ENCODE measurements around the gene KAZN. TPM values are rescaled to one million over a fixed set of nuclear protein-coding genes. Genes with fewer than 3 reads are reported as not detected.

The KAZN gene
- total and polyA plus RNA-seq, 10 donors: 20.0 to 245 (median 144) TPM

DNA sequence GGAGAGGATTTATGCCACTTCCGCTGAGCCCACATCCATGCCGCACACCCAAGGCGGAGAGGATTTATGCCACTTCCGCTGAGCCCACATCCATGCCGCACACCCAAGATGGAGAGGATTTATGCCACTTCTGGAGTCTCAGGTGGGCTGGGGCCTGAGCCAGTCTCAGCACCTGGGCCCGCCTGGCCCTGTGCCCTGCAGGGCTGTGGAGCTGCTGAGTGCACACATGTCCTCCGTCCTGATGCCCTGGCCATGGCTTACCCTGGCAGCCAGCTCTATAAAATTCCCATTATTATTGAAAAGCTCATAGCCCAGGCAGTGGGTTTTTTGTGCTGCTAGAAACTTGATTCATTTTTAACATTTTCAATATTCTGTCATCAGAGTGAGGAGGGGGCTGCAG lies 465.3 kb downstream of the KAZN start:
- H3K4me3 ChIP-seq: no peak overlapping the region
- no peak for DNase-seq
- H3K4me1 ChIP-seq: peaks cover 0 to 29% (median 4%) of the 10 kb centered on the region in 6 donors
- peak overlapping the region in 3 of 8 donors; percentile 10 to 33 (median 24) for H3K27ac ChIP-seq
- no peaks in the 10 kb centered on the region for H3K27me3 ChIP-seq (replicated peaks in 1 of 7)
- TF ChIP-seq POLR2AphosphoS5 (IDR thresholded peaks at IDR 0.05) (peak in 1 of 3 donors; percentile 28), POLR2A (IDR thresholded peaks at IDR 0.05) (no peak)
- peaks cover 0 to 97% (median 33%) of the 10 kb centered on the region in 6 donors for H3K36me3 ChIP-seq
- H3K9me3 ChIP-seq: peaks cover 0 to 11% (median 7%) of the 10 kb centered on the region in 8 donors
- intact Hi-C loops (cut with DNase I; ENCODE audit: low total_unique reads): no loop called here
- 87 to 98% (median 91%) methylated on average over 5 to 7 of the region's 7 CpGs for WGBS, 5 donors

DNA sequence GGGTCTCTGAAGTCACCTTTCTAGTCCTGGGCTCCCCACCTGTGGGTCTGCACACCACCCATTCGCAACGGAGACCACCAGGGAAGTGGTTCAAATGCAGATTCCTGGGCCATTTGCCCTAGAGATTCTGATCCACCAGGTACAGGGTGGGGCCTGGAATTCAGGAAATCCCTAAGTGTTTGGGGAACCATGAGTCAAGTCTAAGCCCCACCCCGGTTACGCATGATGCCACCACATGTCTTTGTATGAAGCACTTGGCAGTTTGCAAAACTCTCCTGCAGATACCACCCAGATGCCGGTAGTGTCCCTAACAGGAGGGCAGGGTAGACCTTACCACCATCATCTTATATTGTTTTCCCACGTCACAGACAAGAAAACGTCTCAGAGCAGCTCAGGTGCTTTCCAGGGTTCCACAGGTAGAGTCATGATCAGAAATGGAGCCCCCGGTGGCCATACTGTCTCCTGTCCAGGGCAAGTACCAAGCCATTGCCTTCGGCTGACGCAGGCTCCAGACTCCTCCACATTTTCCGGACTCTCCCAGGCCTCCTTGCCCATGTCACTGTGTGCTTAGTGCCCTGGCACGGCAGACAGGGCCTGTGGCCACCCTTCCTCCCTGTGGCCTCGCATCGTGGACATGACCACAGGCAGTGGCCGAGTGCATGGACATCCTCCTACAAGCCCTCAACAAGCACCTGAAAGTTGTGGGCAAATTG lies 465.9 kb downstream of the KAZN start:
- TF ChIP-seq POLR2AphosphoS5 (IDR thresholded peaks at IDR 0.05) (peak in 2 of 3 donors; percentile 40 to 58), POLR2A (IDR thresholded peaks at IDR 0.05) (no peak)
- TF ChIP-seq, protein P1, sequence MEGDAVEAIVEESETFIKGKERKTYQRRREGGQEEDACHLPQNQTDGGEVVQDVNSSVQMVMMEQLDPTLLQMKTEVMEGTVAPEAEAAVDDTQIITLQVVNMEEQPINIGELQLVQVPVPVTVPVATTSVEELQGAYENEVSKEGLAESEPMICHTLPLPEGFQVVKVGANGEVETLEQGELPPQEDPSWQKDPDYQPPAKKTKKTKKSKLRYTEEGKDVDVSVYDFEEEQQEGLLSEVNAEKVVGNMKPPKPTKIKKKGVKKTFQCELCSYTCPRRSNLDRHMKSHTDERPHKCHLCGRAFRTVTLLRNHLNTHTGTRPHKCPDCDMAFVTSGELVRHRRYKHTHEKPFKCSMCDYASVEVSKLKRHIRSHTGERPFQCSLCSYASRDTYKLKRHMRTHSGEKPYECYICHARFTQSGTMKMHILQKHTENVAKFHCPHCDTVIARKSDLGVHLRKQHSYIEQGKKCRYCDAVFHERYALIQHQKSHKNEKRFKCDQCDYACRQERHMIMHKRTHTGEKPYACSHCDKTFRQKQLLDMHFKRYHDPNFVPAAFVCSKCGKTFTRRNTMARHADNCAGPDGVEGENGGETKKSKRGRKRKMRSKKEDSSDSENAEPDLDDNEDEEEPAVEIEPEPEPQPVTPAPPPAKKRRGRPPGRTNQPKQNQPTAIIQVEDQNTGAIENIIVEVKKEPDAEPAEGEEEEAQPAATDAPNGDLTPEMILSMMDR (IDR thresholded peaks at IDR 0.05 in 8 of 11, conservative IDR thresholded peaks at IDR 0.05 in 3 of 11): no peak
- WGBS, 5 donors: 75 to 86% (median 81%) methylated on average over 15 of the region's 15 CpGs
- Histone ChIP-seq H3K36me3 (peaks cover 0 to 96% (median 33%) of the 10 kb centered on the region in 6 donors), H3K27ac (peak overlapping the region in 2 of 8 donors; percentile 10 to 33), H3K9me3 (peaks cover 0 to 11% (median 7%) of the 10 kb centered on the region in 8 donors), H3K4me3 (no peak overlapping the region), H3K27me3 (replicated peaks in 1 of 7) (no peaks in the 10 kb centered on the region), H3K4me1 (peaks cover 0 to 29% (median 4%) of the 10 kb centered on the region in 6 donors)
- no peak for DNase-seq
- intact Hi-C loops (cut with DNase I; ENCODE audit: low total_unique reads): no loop called here

DNA sequence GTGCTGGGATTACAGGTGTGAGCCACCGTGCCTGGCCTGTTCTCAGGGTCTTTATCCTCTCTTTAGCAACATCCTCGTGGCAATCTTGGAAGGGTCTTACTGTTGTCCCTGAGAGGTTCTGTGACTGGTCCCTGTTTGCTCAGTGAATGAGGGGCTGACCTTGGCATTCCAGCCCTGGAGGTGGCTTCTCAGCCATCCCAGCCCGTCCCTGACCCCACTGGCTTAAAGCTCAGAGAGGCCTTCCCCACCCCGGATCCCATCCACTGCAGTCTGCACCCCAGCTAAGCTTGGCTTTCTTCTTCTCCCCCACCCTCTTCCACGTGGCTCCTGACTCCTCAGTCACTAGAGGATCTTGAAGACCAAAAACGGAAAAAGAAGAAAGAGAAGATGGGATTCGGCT lies 466.8 kb downstream of the KAZN start:
- TF ChIP-seq POLR2AphosphoS5 (IDR thresholded peaks at IDR 0.05) (no peak), POLR2A (IDR thresholded peaks at IDR 0.05) (no peak)
- TF ChIP-seq, protein P1 (IDR thresholded peaks at IDR 0.05 in 8 of 11, conservative IDR thresholded peaks at IDR 0.05 in 3 of 11): no peak
- DNase-seq: no peak
- Histone ChIP-seq H3K27me3 (replicated peaks in 1 of 7) (no peaks in the 10 kb centered on the region), H3K36me3 (peaks cover 0 to 91% (median 31%) of the 10 kb centered on the region in 6 donors), H3K27ac (peak overlapping the region in 4 of 8 donors; percentile 3 to 51 (median 31)), H3K4me3 (no peak overlapping the region), H3K4me1 (peaks cover 0 to 29% (median 4%) of the 10 kb centered on the region in 6 donors), H3K9me3 (peaks cover 0 to 11% (median 7%) of the 10 kb centered on the region in 8 donors)
- WGBS, 5 donors: 69 to 84% (median 77%) methylated on average over 7 of the region's 7 CpGs
- intact Hi-C loops (cut with DNase I; ENCODE audit: low total_unique reads): no loop called here

DNA sequence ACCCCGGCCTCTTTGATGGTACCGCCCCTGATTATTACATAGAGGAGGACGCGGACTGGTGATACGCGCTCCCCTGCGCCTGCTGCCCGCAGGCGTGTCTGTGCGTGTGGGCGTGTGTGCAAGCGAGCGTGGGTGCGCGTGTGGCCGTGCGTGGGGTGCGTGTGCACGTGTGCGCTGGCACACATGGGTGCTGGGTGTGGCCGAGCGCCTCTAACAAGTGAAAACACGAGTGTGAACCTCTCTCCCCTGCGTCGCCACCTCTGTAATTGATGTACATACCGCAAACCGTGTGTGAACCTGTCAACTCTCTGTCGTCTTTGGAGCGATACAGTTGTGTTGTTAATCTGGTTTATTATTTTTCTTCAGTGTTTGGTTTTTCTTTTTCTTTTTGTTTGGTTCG lies 467.3 kb downstream of the KAZN start:
- H3K36me3 ChIP-seq: peaks cover 0 to 91% (median 30%) of the 10 kb centered on the region in 6 donors
- H3K27ac ChIP-seq: peak overlapping the region in 4 of 8 donors; percentile 3 to 51 (median 31)
- WGBS, 5 donors: 86 to 92% (median 89%) methylated on average over 30 of the region's 30 CpGs
- no peak for DNase-seq
- intact Hi-C loops (cut with DNase I; ENCODE audit: low total_unique reads): no loop called here
- TF ChIP-seq, protein P1 (IDR thresholded peaks at IDR 0.05 in 8 of 11, conservative IDR thresholded peaks at IDR 0.05 in 3 of 11): no peak
- TF ChIP-seq POLR2A (IDR thresholded peaks at IDR 0.05): no peak
- TF ChIP-seq POLR2AphosphoS5 (IDR thresholded peaks at IDR 0.05): peak; percentile 12 to 74 (median 43)
- peaks cover 0 to 11% (median 7%) of the 10 kb centered on the region in 8 donors for H3K9me3 ChIP-seq
- peaks cover 0 to 29% (median 4%) of the 10 kb centered on the region in 6 donors for H3K4me1 ChIP-seq
- H3K27me3 ChIP-seq (replicated peaks in 1 of 7): no peaks in the 10 kb centered on the region
- no peak overlapping the region for H3K4me3 ChIP-seq
